HepG2 (cell line): Measurements from ENCODE around the gene CDH12. TPM values are rescaled to one million over a fixed set of nuclear protein-coding genes. Genes with fewer than 3 reads are reported as not detected.
"Not testable (repeated sequence)": the region's sequence is repeated elsewhere in the genome, so short reads cannot be mapped to it uniquely, and the experiment has no call there.

Experiments used
- ATAC-seq: fragments of 200-7000 bp; cut with Tn5 transposase; 3 replicates; pipeline ENCODE4 v1.9.1; 2020; ENCODE audit warnings: mild to moderate bottlenecking, moderate library complexity
- BruUV-seq: library from RNA; stranded (reverse); fragments of 400-500 nt; replicated peaks from 2 replicates; lab custom pipeline; 2021; lab: Mats Ljungman, UMichigan
- CTCF ChIA-PET: fragments of 300-600 bp; formaldehyde crosslinking; extraction: SDS; loops from one replicate; lab custom pipeline; 2021; ENCODE audit warnings: low total read pairs, inconsistent platforms, low intra/inter-chr PET ratio; lab: Yijun Ruan, JAX
- POLR2A ChIA-PET: fragments of 350-600 bp; sonication (Branson Sonifier 250); formaldehyde crosslinking; loops from one replicate; lab custom pipeline; 2020; ENCODE audit warnings: antibody characterized with exemption, inconsistent platforms; lab: Yijun Ruan, JAX
- DNase-seq: peaks from one replicate; pipeline ENCODE4 v3.0.0-alpha.2; 2015; ENCODE audit warnings: low spot score
- FAIRE-seq: peaks from 3 replicates; lab custom pipeline; 2011; peaks lifted over from hg19 to GRCh38; lab: Jason Lieb, UNC
- H2AFZ ChIP-seq: one replicate; pipeline ENCODE4 v1.6.1; 2011; ENCODE audit warnings: low read length, inconsistent platforms
- H3K27ac ChIP-seq: fragments of 300-600 bp; 3 replicates; pipeline ENCODE4 v1.8.0; 2011; ENCODE audit warnings: mixed run types, mild to moderate bottlenecking, mixed read lengths, low read length, inconsistent platforms; ENCODE audit not compliant: insufficient read depth; ENCODE audit errors: extremely low read length
- H3K27me3 ChIP-seq, 2 experiments: fragments of 200-600 bp in 1 of 2; 2 replicates in 1 of 2; 3 replicates in 1 of 2; pipeline versions ENCODE4 v1.6.0 to v1.8.0; 2011; ENCODE audit warnings: low read length in 2 of 2, mild to moderate bottlenecking in 2 of 2, moderate library complexity in 2 of 2, inconsistent platforms in 1 of 2; ENCODE audit not compliant: insufficient read depth in 2 of 2, control insufficient read depth in 1 of 2
- H3K36me3 ChIP-seq, 2 experiments: fragments of 200-600 bp in 1 of 2; replicated peaks in 1 of 2; 2 replicates in 1 of 2; 3 replicates in 1 of 2; pipeline versions ENCODE4 v1.5.1 to v1.8.0; 2011; ENCODE audit warnings: low read length in 2 of 2, inconsistent platforms in 1 of 2; ENCODE audit not compliant: insufficient read depth in 2 of 2, control insufficient read depth in 1 of 2
- H3K4me1 ChIP-seq: 2 replicates; pipeline ENCODE4 v1.5.1; 2012; ENCODE audit warnings: low read length, inconsistent platforms; ENCODE audit not compliant: insufficient read depth
- H3K4me2 ChIP-seq: 2 replicates; pipeline ENCODE4 v1.6.0; 2011; ENCODE audit warnings: low read depth, low read length, inconsistent platforms
- H3K4me3 ChIP-seq, 3 experiments: fragments of 200-600 bp in 1 of 3; sonication (generic), shearing (Covaris generic) in 1 of 3; replicated peaks in 1 of 3; 2 replicates each; pipeline ENCODE4 v1.5.1; 2011 to 2016; ENCODE audit warnings: low read length in 3 of 3, inconsistent platforms in 2 of 3, low read depth in 2 of 3, mild to moderate bottlenecking in 2 of 3, control low read depth in 1 of 3, mixed read lengths in 1 of 3; ENCODE audit not compliant: insufficient read depth in 1 of 3
- H3K79me2 ChIP-seq: one replicate; pipeline ENCODE4 v1.6.1; 2011; ENCODE audit warnings: low read length, inconsistent platforms; ENCODE audit not compliant: insufficient read depth
- H3K9ac ChIP-seq: 2 replicates; pipeline ENCODE4 v1.6.0; 2011; ENCODE audit warnings: mild to moderate bottlenecking, low read depth, low read length, inconsistent platforms; ENCODE audit not compliant: insufficient read depth
- H3K9me3 ChIP-seq: 2 replicates; pipeline ENCODE4 v1.5.1; 2012; ENCODE audit warnings: mild to moderate bottlenecking, low read length
- H4K20me1 ChIP-seq: 2 replicates; pipeline ENCODE4 v1.6.0; 2011; ENCODE audit warnings: inconsistent platforms, mild to moderate bottlenecking, low read length, moderate library complexity; ENCODE audit not compliant: insufficient read depth
- FOXM1 ChIP-seq: sonication (generic); formaldehyde crosslinking; IDR thresholded peaks from 2 replicates; pipeline ENCODE4 v1.5.0; 2020; ENCODE audit warnings: missing genetic modification reagents
- HMG20B ChIP-seq: conservative IDR thresholded peaks from 2 replicates; pipeline ENCODE4 v1.6.1; 2016; ENCODE audit warnings: missing genetic modification reagents, missing compliant biosample characterization
- WGBS: methylation state at CpG from one replicate; pipeline ENCODE4 v1.1.6; 2017; ENCODE audit warnings: low lambda C conversion rate; 5-methylcytosine and 5-hydroxymethylcytosine counted together
- in situ Hi-C: cut with HindIII; loops from 2 replicates; pipeline ENCODE4 v1.10.0; 2017; ENCODE audit warnings: low pct_unique_long_range_greater_than_20kb; ENCODE audit not compliant: extremely low pct_ligation_motif_present
- intact Hi-C: fragments of 100-400 bp; cut with micrococcal nuclease; formaldehyde crosslinking; loops from one replicate; pipeline ENCODE4 v1.10.0; 2022; ENCODE audit not compliant: unreplicated experiment
- polyA plus RNA-seq, 8 experiments: library from polyadenylated mRNA; depleted of rRNA in 3 of 8; stranded (reverse) in 7 of 8; unstranded in 1 of 8; fragments of >200 nt; fragmentation: Illumina TruSeq in 4 of 8; extraction: Trizol in 4 of 8; gene quantifications; 2 replicates each; pipeline versions ENCODE4 v1.2.1 to v1.2.3, GENCODE V29; 2011 to 2016; ENCODE audit warnings: low read depth in 4 of 8, missing spikeins in 1 of 8, mixed read lengths in 1 of 8; ENCODE audit not compliant: insufficient read depth in 1 of 8
- total RNA-seq, 5 experiments: library from RNA; depleted of rRNA; stranded (reverse); fragments of >200 nt; fragmentation: Illumina TruSeq; extraction: Trizol; gene quantifications; 2 replicates each; pipeline ENCODE4 v1.2.3, GENCODE V29; 2016; ENCODE audit warnings: low read depth in 1 of 5
- TF ChIP-seq, protein P1 (sequence below): sonication (generic); formaldehyde crosslinking; IDR thresholded peaks from 2 replicates; pipeline ENCODE4 v1.8.1; 2023; ENCODE audit warnings: mild to moderate bottlenecking, missing genetic modification reagents, borderline replicate concordance

The CDH12 gene
- total and polyA plus RNA-seq, 2 of the 13 experiments (the other 11 are each of a cell fraction or from before 2014, with no cell fraction given), result not detected

DNA sequence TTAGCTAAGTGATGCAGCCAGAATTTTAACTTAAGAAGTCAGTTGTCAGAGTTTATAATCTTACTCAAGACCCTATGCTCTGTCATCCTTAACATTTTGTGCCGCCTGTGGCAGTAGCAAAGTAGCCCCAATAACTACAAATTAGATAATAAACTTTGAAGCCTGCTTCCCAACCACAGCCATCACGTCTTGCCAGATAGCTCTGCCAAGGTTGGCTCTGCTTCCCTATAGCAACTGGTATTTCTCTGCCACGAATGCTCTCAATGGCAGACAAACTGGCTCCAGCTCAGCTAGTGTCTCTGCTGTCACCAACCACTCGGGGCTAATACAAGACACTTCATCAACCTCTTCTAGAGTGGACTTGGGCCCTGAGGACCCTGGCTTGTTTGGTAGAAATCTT lies 576.1 kb downstream of the CDH12 start:
- no peaks in the 10 kb centered on the region for H3K79me2 ChIP-seq
- POLR2A ChIA-PET, result no interaction called here
- no peaks in the 10 kb centered on the region for H3K27me3 ChIP-seq
- in situ Hi-C loops, result no loop called here
- H4K20me1 ChIP-seq, result no peaks in the 10 kb centered on the region
- WGBS, result 0% methylated on average over 4 of the region's 4 CpGs
- intact Hi-C loops, result no loop called here
- BruUV-seq, result no TSS peak
- no peaks in the 10 kb centered on the region for H3K9me3 ChIP-seq
- no peak overlapping the region for H2AFZ ChIP-seq
- no peaks in the 10 kb centered on the region for H3K36me3 ChIP-seq
- ATAC-seq, result no peak
- H3K4me1 ChIP-seq, result no peaks in the 10 kb centered on the region
- FAIRE-seq, result no peak
- no peak for DNase-seq
- no peak overlapping the region for H3K9ac ChIP-seq
- H3K4me2 ChIP-seq, result no peak overlapping the region
- no peak overlapping the region for H3K27ac ChIP-seq
- CTCF ChIA-PET, result no interaction called here
- H3K4me3 ChIP-seq, result no peak overlapping the region
- TF ChIP-seq, protein P1, sequence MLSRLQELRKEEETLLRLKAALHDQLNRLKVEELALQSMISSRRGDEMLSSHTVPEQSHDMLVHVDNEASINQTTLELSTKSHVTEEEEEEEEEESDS (CRISPR knock-in tag), result no peak
- TF ChIP-seq FOXM1, result no peak
- TF ChIP-seq HMG20B (CRISPR knock-in tag), result no peak

DNA sequence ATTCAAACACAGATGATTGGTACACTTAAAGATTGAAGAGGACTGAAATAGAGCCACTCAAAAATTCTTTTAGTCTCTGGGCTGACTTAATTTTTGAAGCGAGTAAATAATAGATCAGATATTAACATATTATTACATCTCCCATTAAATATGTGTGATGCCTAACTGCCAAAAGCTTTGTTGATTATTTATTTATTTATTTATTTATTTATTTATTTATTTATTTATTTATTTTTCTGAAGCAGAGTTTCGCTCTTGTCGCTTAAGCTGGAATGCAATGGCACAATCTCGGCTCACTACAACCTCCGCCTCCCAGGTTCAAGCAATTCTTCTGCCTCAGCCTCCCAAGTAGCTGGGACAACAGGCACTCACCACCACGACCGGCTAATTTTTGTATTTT lies 587.3 kb downstream of the CDH12 start:
- BruUV-seq, H3K4me2 ChIP-seq, H3K27ac ChIP-seq, POLR2A ChIA-PET, H2AFZ ChIP-seq, H3K9me3 ChIP-seq, DNase-seq, H3K27me3 ChIP-seq, H3K79me2 ChIP-seq, H3K9ac ChIP-seq, intact Hi-C loops, H3K4me3 ChIP-seq, H4K20me1 ChIP-seq, FAIRE-seq, in situ Hi-C loops, H3K4me1 ChIP-seq, H3K36me3 ChIP-seq, ATAC-seq, CTCF ChIA-PET: not testable (repeated sequence)
- 39% methylated on average over 7 of the region's 7 CpGs for WGBS
